Measurements from ENCODE around the gene RREB1. TPM values are rescaled to one million over a fixed set of nuclear protein-coding genes. Genes with fewer than 3 reads are reported as not detected.

Gene RREB1
- total and polyA plus RNA-seq, 9 donors, result 7.3 to 64.4 (median 50.1) TPM

- 63 to 72% (median 63%) methylated on average over 7 of the region's 7 CpGs for WGBS, 3 donors
- Histone ChIP-seq H3K4me3 (no peak overlapping the region), H3K36me3 (no peaks in the 10 kb centered on the region), H3K4me1 (ENCODE audit: insufficient read depth) (no peaks in the 10 kb centered on the region), H3K27me3 (no peaks in the 10 kb centered on the region), H3K27ac (no peak overlapping the region), H3K9me3 (no peaks in the 10 kb centered on the region)
- no peak for DNase-seq
- intact Hi-C loops (cut with DNase I), result loop anchor here in 3 of 4 donors (10.0 kb wide), 1 partner anchor 339 kb away; no protein-coding TSS in a partner anchor
- TF ChIP-seq CTCF (IDR thresholded peaks at IDR 0.05), result no peak
- TF ChIP-seq EP300 (IDR thresholded peaks at IDR 0.05), result no peak
- TF ChIP-seq POLR2A (IDR thresholded peaks at IDR 0.05), result no peak
These were observed 168.4 kb downstream of the RREB1 start for GRCh38 chr6:7276199-7276524.

- H3K27ac ChIP-seq, result no peak overlapping the region
- 69 to 76% (median 76%) methylated on average over 10 of the region's 10 CpGs for WGBS, 3 donors
- TF ChIP-seq POLR2A (IDR thresholded peaks at IDR 0.05), result no peak
- TF ChIP-seq CTCF (IDR thresholded peaks at IDR 0.05), result no peak
- TF ChIP-seq EP300 (IDR thresholded peaks at IDR 0.05), result no peak
These were observed 174.5 kb downstream of the RREB1 start for GRCh38 chr6:7282097-7282906.

GRCh38 chr6:7283676-7284075 lies 175.9 kb downstream of the RREB1 start:
- intact Hi-C loops (cut with DNase I), result loop anchor here in 1 of 4 donors (5.0 kb wide), 1 partner anchor 329 kb away; no protein-coding TSS in a partner anchor
- Histone ChIP-seq H3K27ac (no peak overlapping the region), H3K27me3 (no peaks in the 10 kb centered on the region), H3K36me3 (no peaks in the 10 kb centered on the region), H3K9me3 (no peaks in the 10 kb centered on the region), H3K4me1 (ENCODE audit: insufficient read depth) (no peaks in the 10 kb centered on the region), H3K4me3 (no peak overlapping the region)
- WGBS, 3 donors, result 49 to 85% (median 72%) methylated on average over 2 of the region's 2 CpGs
- DNase-seq, result no peak
- no peak for TF ChIP-seq POLR2A (IDR thresholded peaks at IDR 0.05)
- no peak for TF ChIP-seq EP300 (IDR thresholded peaks at IDR 0.05)

More at GRCh38 chr6:7282097-7282906, 174.5 kb downstream of the RREB1 start:
- H3K4me1 ChIP-seq (ENCODE audit: insufficient read depth), result no peaks in the 10 kb centered on the region
- no peaks in the 10 kb centered on the region for H3K27me3 ChIP-seq
- intact Hi-C loops (cut with DNase I), result loop anchor here in 1 of 4 donors (5.0 kb wide), 1 partner anchor 330 kb away; no protein-coding TSS in a partner anchor
- no peaks in the 10 kb centered on the region for H3K9me3 ChIP-seq
- no peak for DNase-seq
- H3K36me3 ChIP-seq, result no peaks in the 10 kb centered on the region
- no peak overlapping the region for H3K4me3 ChIP-seq

- H3K36me3 ChIP-seq, result no peaks in the 10 kb centered on the region
- intact Hi-C loops (cut with DNase I), result no loop called here
- 89 to 91% (median 91%) methylated on average over 6 of the region's 6 CpGs for WGBS, 3 donors
- H3K4me1 ChIP-seq (ENCODE audit: insufficient read depth), result no peaks in the 10 kb centered on the region
- no peaks in the 10 kb centered on the region for H3K27me3 ChIP-seq
- no peak for DNase-seq
- H3K9me3 ChIP-seq, result no peaks in the 10 kb centered on the region
- no peak overlapping the region for H3K4me3 ChIP-seq
- TF ChIP-seq POLR2A (IDR thresholded peaks at IDR 0.05) (no peak), EP300 (IDR thresholded peaks at IDR 0.05) (no peak), CTCF (IDR thresholded peaks at IDR 0.05) (no peak)
- H3K27ac ChIP-seq, result no peak overlapping the region
These were observed 177.7 kb downstream of the RREB1 start for GRCh38 chr6:7285416-7285815.

GRCh38 chr6:7290079-7290478 lies 182.3 kb downstream of the RREB1 start:
- Histone ChIP-seq H3K4me1 (ENCODE audit: insufficient read depth) (no peaks in the 10 kb centered on the region), H3K27ac (no peak overlapping the region), H3K4me3 (no peak overlapping the region), H3K27me3 (no peaks in the 10 kb centered on the region), H3K9me3 (no peaks in the 10 kb centered on the region), H3K36me3 (no peaks in the 10 kb centered on the region)
- 83 to 93% (median 87%) methylated on average over 1 of the region's 1 CpG for WGBS, 3 donors
- no peak for TF ChIP-seq EP300 (IDR thresholded peaks at IDR 0.05)
- TF ChIP-seq POLR2A (IDR thresholded peaks at IDR 0.05), result no peak
- TF ChIP-seq CTCF (IDR thresholded peaks at IDR 0.05), result no peak
- intact Hi-C loops (cut with DNase I), result no loop called here
- DNase-seq, result no peak
